A673 (cell line): ENCODE measurements around the gene CYTH3.

ENCODE experiments used
- CTCF ChIP-seq: fragments of 300-800, 200-600 bp; sonication (generic); conservative IDR thresholded peaks from 2 replicates; pipeline ENCODE4 v1.5.1; 2017; ENCODE audit warnings: low read depth, mild to moderate bottlenecking, antibody characterized with exemption, low read length, moderate library complexity, mixed read lengths
- EZH2 ChIP-seq: fragments of 200-600 bp; sonication (generic); IDR thresholded peaks from 2 replicates; pipeline ENCODE4 v1.6.1; 2017; ENCODE audit warnings: borderline replicate concordance, low read depth, mild to moderate bottlenecking, mixed read lengths, antibody characterized with exemption, low read length; ENCODE audit not compliant: poor library complexity, severe bottlenecking

GRCh38 chr7:6188389-6188788 lies 84.0 kb downstream of the CYTH3 start:
- TF ChIP-seq CTCF (no peak), EZH2 (no peak)
